Measurements from ENCODE around the gene DRC7. TPM values are rescaled to one million over a fixed set of nuclear protein-coding genes. Genes with fewer than 3 reads are reported as not detected.
A peak's percentile ranks its signal among the peaks of the same experiment; 100 is the strongest.

Gene DRC7
- total and polyA plus RNA-seq, 10 of the 15 experiments (the other 5 are each of a cell fraction or from before 2014, with no cell fraction given) = 0.06 to 0.49 (median 0.14) TPM; not detected in 4

DNA sequence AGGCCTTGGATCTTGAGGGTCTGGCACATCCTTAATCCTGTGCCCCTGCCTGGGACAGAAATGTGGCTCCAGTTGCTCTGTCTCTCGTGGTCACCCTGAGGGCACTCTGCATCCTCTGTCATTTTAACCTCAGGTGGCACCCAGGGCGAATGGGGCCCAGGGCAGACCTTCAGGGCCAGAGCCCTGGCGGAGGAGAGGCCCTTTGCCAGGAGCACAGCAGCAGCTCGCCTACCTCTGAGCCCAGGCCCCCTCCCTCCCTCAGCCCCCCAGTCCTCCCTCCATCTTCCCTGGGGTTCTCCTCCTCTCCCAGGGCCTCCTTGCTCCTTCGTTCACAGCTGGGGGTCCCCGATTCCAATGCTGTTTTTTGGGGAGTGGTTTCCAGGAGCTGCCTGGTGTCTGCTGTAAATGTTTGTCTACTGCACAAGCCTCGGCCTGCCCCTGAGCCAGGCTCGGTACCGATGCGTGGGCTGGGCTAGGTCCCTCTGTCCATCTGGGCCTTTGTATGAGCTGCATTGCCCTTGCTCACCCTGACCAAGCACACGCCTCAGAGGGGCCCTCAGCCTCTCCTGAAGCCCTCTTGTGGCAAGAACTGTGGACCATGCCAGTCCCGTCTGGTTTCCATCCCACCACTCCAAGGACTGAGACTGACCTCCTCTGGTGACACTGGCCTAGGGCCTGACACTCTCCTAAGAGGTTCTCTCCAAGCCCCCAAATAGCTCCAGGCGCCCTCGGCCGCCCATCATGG, 30.5 kb upstream of the DRC7 start:
- no peak for TF ChIP-seq HDGF (IDR thresholded peaks at IDR 0.05)
- TF ChIP-seq PAX5 (IDR thresholded peaks at IDR 0.05; ENCODE audit: borderline replicate concordance, low read depth, low read length) = no peak
- TF ChIP-seq SUPT20H (IDR thresholded peaks at IDR 0.05; ENCODE audit: borderline replicate concordance, control insufficient read depth, low read depth, low read length) = no peak
- TF ChIP-seq TAF1 (IDR thresholded peaks at IDR 0.05; ENCODE audit: borderline replicate concordance, low read depth, low read length) = no peak
- no peak for TF ChIP-seq MTA2 (IDR thresholded peaks at IDR 0.05; ENCODE audit: low read depth)
- no peak for TF ChIP-seq ATF7 (IDR thresholded peaks at IDR 0.05; ENCODE audit: low read depth)
- H3K79me2 ChIP-seq (ENCODE audit: control insufficient read depth, insufficient read depth, low read length) = no peaks in the 10 kb centered on the region
- BruUV-seq (replicated peaks) = no TSS peak
- H3K36me3 ChIP-seq (ENCODE audit: control insufficient read depth in 2 of 2, insufficient read depth in 2 of 2, low read length in 1 of 2) = no peaks in the 10 kb centered on the region
- DNase-seq (ENCODE audit: low read depth, low spot score) = no peak
- SMC1A ChIA-PET (ENCODE audit: uncharacterized antibody, unreplicated experiment) = no interaction called here
- H3K27me3 ChIP-seq (replicated peaks in 1 of 2; ENCODE audit: control insufficient read depth in 2 of 2, insufficient read depth in 2 of 2, low read length in 1 of 2) = no peaks in the 10 kb centered on the region; a peak in 2 of 4 replicates
- no peak overlapping the region for H3K27ac ChIP-seq (ENCODE audit: control insufficient read depth, insufficient read depth)
- in situ Hi-C loops (cut with MboI) (no loop called here), intact Hi-C loops (cut with micrococcal nuclease; ENCODE audit: unreplicated experiment) (no loop called here)
- H3K4me1 ChIP-seq (ENCODE audit: control insufficient read depth, insufficient read depth, low read length) = no peaks in the 10 kb centered on the region
- no peak for FAIRE-seq
- no peaks in the 10 kb centered on the region for H4K20me1 ChIP-seq (ENCODE audit: control insufficient read depth, insufficient read depth)
- H2AFZ ChIP-seq (ENCODE audit: control insufficient read depth, low read depth, low read length) = no peak overlapping the region
- WGBS (ENCODE audit: insufficient coverage, insufficient replicate concordance, low lambda C conversion rate, missing lambda C conversion rate) = 4% methylated on average over 13 of the region's 15 CpGs
- no peak overlapping the region for H3K9ac ChIP-seq (ENCODE audit: control insufficient read depth, insufficient read depth, low read length)
- peak; percentile 29; the same call in 1 of the 3 replicates for ATAC-seq
- no peak overlapping the region for H3K4me2 ChIP-seq (ENCODE audit: control insufficient read depth, insufficient read depth)
- CTCF ChIA-PET = interaction anchor here (0.7 to 1.8 kb wide), 3 partner anchors 88 to 689 kb away, joined by 3 to 7 read pairs (median 3); no protein-coding TSS in a partner anchor
- H3K9me3 ChIP-seq (replicated peaks; ENCODE audit: control insufficient read depth, insufficient read depth, low read length) = no peaks in the 10 kb centered on the region
- POLR2A ChIA-PET = no interaction called here
- RAD21 ChIA-PET (ENCODE audit: unreplicated experiment) = interaction anchor here (0.7 kb wide), 1 partner anchor 836 kb away, joined by 3 read pairs; no protein-coding TSS in a partner anchor
- no peak overlapping the region for H3K4me3 ChIP-seq

- RAD21 ChIA-PET (ENCODE audit: unreplicated experiment) = interaction anchor here (0.7 kb wide), 1 partner anchor 835 kb away, joined by 3 read pairs; no protein-coding TSS in a partner anchor
- 50% methylated on average over 6 of the region's 6 CpGs for WGBS (ENCODE audit: insufficient coverage, insufficient replicate concordance, low lambda C conversion rate, missing lambda C conversion rate)
- TF ChIP-seq BCLAF1 (IDR thresholded peaks at IDR 0.05) (no peak), JUNB (IDR thresholded peaks at IDR 0.05) (no peak), ZNF24 (IDR thresholded peaks at IDR 0.05) (no peak), JUND (IDR thresholded peaks at IDR 0.05; ENCODE audit: low read depth, low read length) (no peak), MYB (IDR thresholded peaks at IDR 0.05; ENCODE audit: borderline replicate concordance, low read depth, low read length) (no peak), PBX3 (IDR thresholded peaks at IDR 0.05; ENCODE audit: insufficient replicate concordance, low read depth, low read length) (no peak), SIN3A (IDR thresholded peaks at IDR 0.05; ENCODE audit: low read depth, low read length) (no peak)
Measured at GRCh38 chr16:57664662-57665025, 30.0 kb upstream of the DRC7 start.

More at GRCh38 chr16:57664662-57665025, 30.0 kb upstream of the DRC7 start:
- no peak for ATAC-seq
- no peak for DNase-seq (ENCODE audit: low read depth, low spot score)
- Histone ChIP-seq H3K9ac (ENCODE audit: control insufficient read depth, insufficient read depth, low read length) (no peak overlapping the region), H3K4me1 (ENCODE audit: control insufficient read depth, insufficient read depth, low read length) (no peaks in the 10 kb centered on the region), H3K9me3 (replicated peaks; ENCODE audit: control insufficient read depth, insufficient read depth, low read length) (no peaks in the 10 kb centered on the region), H2AFZ (ENCODE audit: control insufficient read depth, low read depth, low read length) (no peak overlapping the region), H3K4me3 (no peak overlapping the region), H4K20me1 (ENCODE audit: control insufficient read depth, insufficient read depth) (no peaks in the 10 kb centered on the region), H3K27me3 (replicated peaks in 1 of 2; ENCODE audit: control insufficient read depth in 2 of 2, insufficient read depth in 2 of 2, low read length in 1 of 2) (no peaks in the 10 kb centered on the region; a peak in 2 of 4 replicates), H3K4me2 (ENCODE audit: control insufficient read depth, insufficient read depth) (no peak overlapping the region), H3K36me3 (ENCODE audit: control insufficient read depth in 2 of 2, insufficient read depth in 2 of 2, low read length in 1 of 2) (no peaks in the 10 kb centered on the region), H3K79me2 (ENCODE audit: control insufficient read depth, insufficient read depth, low read length) (no peaks in the 10 kb centered on the region), H3K27ac (ENCODE audit: control insufficient read depth, insufficient read depth) (no peak overlapping the region)
- in situ Hi-C loops (cut with MboI) = no loop called here
- SMC1A ChIA-PET (ENCODE audit: uncharacterized antibody, unreplicated experiment) = no interaction called here
- POLR2A ChIA-PET = no interaction called here
- CTCF ChIA-PET = interaction anchor here (0.7 to 1.8 kb wide), 3 partner anchors 88 to 689 kb away, joined by 3 to 7 read pairs (median 3); no protein-coding TSS in a partner anchor
- intact Hi-C loops (cut with micrococcal nuclease; ENCODE audit: unreplicated experiment) = no loop called here
- peak; percentile 7 for FAIRE-seq
- BruUV-seq (replicated peaks) = no TSS peak
